ENCODE results near the gene TTC4. TPM values are rescaled to one million over a fixed set of nuclear protein-coding genes. Genes with fewer than 3 reads are reported as not detected.

Gene TTC4
- polyA plus RNA-seq, 1 donor from 2014 or later: 22.5 TPM

- Histone ChIP-seq H3K79me2 (replicated peaks; ENCODE audit: insufficient read depth, low read length) (peaks cover under 1% of the 10 kb centered on the region), H3K9me2 (ENCODE audit: insufficient read depth, low read length) (no peaks in the 10 kb centered on the region), H3K4me2 (ENCODE audit: low read length) (no peak overlapping the region), H3F3A (ENCODE audit: insufficient read depth, low read length, poor library complexity, severe bottlenecking) (no peaks in the 10 kb centered on the region), H3K27ac (ENCODE audit: low read length) (no peak overlapping the region), H3K9ac (ENCODE audit: low read length) (no peak overlapping the region), H3K4me3 (ENCODE audit: low read length) (no peak overlapping the region), H3K9me3 (ENCODE audit: low read length) (no peaks in the 10 kb centered on the region), H3K27me3 (ENCODE audit: insufficient read depth, low read depth, low read length) (no peaks in the 10 kb centered on the region), H2AFZ (ENCODE audit: low read depth, low read length) (no peak overlapping the region), H3K36me3 (ENCODE audit: insufficient read depth, low read length) (no peaks in the 10 kb centered on the region), H4K20me1 (ENCODE audit: insufficient read depth) (no peaks in the 10 kb centered on the region)
- TF ChIP-seq, protein P1, sequence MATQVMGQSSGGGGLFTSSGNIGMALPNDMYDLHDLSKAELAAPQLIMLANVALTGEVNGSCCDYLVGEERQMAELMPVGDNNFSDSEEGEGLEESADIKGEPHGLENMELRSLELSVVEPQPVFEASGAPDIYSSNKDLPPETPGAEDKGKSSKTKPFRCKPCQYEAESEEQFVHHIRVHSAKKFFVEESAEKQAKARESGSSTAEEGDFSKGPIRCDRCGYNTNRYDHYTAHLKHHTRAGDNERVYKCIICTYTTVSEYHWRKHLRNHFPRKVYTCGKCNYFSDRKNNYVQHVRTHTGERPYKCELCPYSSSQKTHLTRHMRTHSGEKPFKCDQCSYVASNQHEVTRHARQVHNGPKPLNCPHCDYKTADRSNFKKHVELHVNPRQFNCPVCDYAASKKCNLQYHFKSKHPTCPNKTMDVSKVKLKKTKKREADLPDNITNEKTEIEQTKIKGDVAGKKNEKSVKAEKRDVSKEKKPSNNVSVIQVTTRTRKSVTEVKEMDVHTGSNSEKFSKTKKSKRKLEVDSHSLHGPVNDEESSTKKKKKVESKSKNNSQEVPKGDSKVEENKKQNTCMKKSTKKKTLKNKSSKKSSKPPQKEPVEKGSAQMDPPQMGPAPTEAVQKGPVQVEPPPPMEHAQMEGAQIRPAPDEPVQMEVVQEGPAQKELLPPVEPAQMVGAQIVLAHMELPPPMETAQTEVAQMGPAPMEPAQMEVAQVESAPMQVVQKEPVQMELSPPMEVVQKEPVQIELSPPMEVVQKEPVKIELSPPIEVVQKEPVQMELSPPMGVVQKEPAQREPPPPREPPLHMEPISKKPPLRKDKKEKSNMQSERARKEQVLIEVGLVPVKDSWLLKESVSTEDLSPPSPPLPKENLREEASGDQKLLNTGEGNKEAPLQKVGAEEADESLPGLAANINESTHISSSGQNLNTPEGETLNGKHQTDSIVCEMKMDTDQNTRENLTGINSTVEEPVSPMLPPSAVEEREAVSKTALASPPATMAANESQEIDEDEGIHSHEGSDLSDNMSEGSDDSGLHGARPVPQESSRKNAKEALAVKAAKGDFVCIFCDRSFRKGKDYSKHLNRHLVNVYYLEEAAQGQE (IDR thresholded peaks at IDR 0.05; ENCODE audit: borderline replicate concordance): no peak
- TF ChIP-seq POLR2AphosphoS5 (IDR thresholded peaks at IDR 0.05) (no peak), MXI1 (conservative IDR thresholded peaks at IDR 0.05; ENCODE audit: poor library complexity, severe bottlenecking) (no peak), EZH2 (IDR thresholded peaks at IDR 0.05; ENCODE audit: borderline replicate concordance, insufficient read depth, low read length, poor library complexity, severe bottlenecking) (no peak), CTCF (IDR thresholded peaks at IDR 0.05; ENCODE audit: poor library complexity, severe bottlenecking) (no peak), TAF1 (IDR thresholded peaks at IDR 0.05; ENCODE audit: low read depth) (no peak), SMC3 (conservative IDR thresholded peaks at IDR 0.05; ENCODE audit: poor library complexity) (no peak), EP300 (conservative IDR thresholded peaks at IDR 0.05; ENCODE audit: poor library complexity, severe bottlenecking) (no peak), RAD21 (conservative IDR thresholded peaks at IDR 0.05) (no peak)
Measured at GRCh38 chr1:54710841-54711240, 4.8 kb upstream of the TTC4 start.

GRCh38 chr1:54711536-54711935 lies 4.1 kb upstream of the TTC4 start:
- Histone ChIP-seq H3K4me2 (ENCODE audit: low read length) (no peak overlapping the region), H3K9me3 (ENCODE audit: low read length) (no peaks in the 10 kb centered on the region), H3K27ac (ENCODE audit: low read length) (no peak overlapping the region), H3K79me2 (replicated peaks; ENCODE audit: insufficient read depth, low read length) (peaks cover 8% of the 10 kb centered on the region), H3K4me3 (ENCODE audit: low read length) (no peak overlapping the region), H3F3A (ENCODE audit: insufficient read depth, low read length, poor library complexity, severe bottlenecking) (no peaks in the 10 kb centered on the region), H3K36me3 (ENCODE audit: insufficient read depth, low read length) (no peaks in the 10 kb centered on the region), H3K27me3 (ENCODE audit: insufficient read depth, low read depth, low read length) (no peaks in the 10 kb centered on the region), H3K9me2 (ENCODE audit: insufficient read depth, low read length) (no peaks in the 10 kb centered on the region), H3K9ac (ENCODE audit: low read length) (no peak overlapping the region), H4K20me1 (ENCODE audit: insufficient read depth) (no peaks in the 10 kb centered on the region), H2AFZ (ENCODE audit: low read depth, low read length) (no peak overlapping the region)
- TF ChIP-seq RAD21 (conservative IDR thresholded peaks at IDR 0.05) (no peak), SMC3 (conservative IDR thresholded peaks at IDR 0.05; ENCODE audit: poor library complexity) (no peak), POLR2AphosphoS5 (IDR thresholded peaks at IDR 0.05) (no peak), MXI1 (conservative IDR thresholded peaks at IDR 0.05; ENCODE audit: poor library complexity, severe bottlenecking) (no peak), CTCF (IDR thresholded peaks at IDR 0.05; ENCODE audit: poor library complexity, severe bottlenecking) (no peak), EP300 (conservative IDR thresholded peaks at IDR 0.05; ENCODE audit: poor library complexity, severe bottlenecking) (no peak), EZH2 (IDR thresholded peaks at IDR 0.05; ENCODE audit: borderline replicate concordance, insufficient read depth, low read length, poor library complexity, severe bottlenecking) (no peak), TAF1 (IDR thresholded peaks at IDR 0.05; ENCODE audit: low read depth) (no peak)
- TF ChIP-seq, protein P1 (IDR thresholded peaks at IDR 0.05; ENCODE audit: borderline replicate concordance): no peak
